Fibroblast of peridontal ligament (primary cell): Measurements from ENCODE around the gene ANKRD13C.

Source experiments
- DNase-seq: peaks from one replicate; pipeline ENCODE4 v3.0.0-alpha.2; 2010; ENCODE audit errors: extremely low read depth

Gene ANKRD13C

DNA sequence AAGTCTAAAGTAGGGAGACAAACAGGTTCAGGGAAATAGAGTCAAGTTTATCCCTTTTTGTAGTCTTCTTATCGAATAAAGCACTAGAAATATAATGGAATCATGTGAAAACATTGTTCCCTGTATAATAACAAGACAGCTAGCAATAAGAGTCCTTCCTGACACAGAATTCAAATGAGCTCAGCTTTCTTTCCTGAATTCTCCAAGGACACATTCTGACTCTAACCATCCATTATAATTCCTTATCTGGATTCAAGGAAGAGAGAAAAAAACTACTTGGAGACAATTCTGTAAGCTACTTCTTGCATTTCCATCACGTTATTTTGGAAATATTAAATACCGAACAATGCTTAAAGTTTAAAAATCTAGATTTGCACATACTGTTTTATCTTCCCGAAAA is 58.8 kb downstream of the ANKRD13C start:
- DNase-seq, result no peak

DNA sequence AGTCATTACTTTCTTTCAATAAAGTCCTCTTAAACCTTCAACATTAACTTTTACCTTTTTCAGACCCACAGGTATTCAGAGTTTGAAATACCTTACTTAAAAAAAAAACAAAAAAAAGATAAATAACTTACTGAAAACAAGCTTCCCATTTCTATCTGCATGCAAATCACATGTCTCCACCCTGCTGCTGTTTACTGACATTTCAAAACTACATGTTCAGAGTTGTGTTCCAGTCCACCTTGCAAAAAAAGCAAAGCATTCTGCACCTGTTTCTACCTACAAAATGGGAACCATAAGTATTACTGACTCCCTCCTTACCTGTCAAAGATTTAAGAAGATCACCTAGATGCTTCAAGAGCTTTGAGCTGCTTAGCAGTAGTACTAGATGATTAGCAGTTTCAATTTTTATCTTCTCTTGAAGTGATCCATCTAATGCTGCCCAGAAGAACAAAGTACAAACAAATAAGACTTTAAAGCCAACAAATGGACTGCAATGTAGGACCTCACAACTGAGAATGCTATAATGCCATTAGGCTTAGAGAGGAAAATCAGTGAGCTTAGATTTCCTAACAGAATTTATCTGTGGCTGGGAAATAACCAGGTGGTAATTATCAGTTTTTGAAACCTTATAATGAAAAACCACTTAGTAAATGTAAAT is 61.2 kb downstream of the ANKRD13C start:
- no peak for DNase-seq

DNA sequence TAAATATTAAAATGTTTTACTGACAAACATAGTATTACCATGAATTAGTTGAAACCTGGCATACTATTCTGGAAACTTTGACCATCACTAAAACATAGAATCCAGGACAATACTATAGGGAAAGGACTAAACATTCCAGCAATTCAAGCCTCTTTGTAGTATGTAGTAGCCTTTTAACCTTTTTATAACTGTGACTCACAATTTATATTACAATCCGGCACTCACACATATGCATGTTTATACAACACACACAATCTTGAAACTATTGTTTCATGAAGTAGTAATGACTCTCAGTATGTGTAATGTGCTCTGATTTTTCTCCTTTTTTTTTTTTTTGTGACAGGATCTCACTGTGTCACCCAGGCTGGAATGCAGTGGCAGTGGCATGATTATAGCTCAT is 64.3 kb downstream of the ANKRD13C start:
- DNase-seq, result peak; percentile 23

DNA sequence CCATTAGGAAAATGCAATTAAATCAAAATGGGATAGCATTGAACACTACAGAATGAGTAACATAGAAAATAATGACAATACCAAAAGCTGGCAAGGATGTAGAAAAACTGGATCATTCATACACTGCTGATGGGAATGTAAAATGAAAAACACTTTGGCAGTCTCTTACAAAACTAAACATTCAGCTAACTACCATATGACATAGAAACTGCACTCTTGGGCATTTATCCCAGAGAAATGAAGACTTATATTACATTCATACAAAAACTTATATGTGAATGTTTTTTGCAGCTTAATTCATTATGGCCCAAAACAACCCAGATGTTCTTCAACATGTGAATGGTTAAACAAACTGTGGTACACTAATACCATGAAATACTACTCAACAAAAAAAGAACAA is 66.4 kb downstream of the ANKRD13C start:
- DNase-seq, result peak; percentile 79

DNA sequence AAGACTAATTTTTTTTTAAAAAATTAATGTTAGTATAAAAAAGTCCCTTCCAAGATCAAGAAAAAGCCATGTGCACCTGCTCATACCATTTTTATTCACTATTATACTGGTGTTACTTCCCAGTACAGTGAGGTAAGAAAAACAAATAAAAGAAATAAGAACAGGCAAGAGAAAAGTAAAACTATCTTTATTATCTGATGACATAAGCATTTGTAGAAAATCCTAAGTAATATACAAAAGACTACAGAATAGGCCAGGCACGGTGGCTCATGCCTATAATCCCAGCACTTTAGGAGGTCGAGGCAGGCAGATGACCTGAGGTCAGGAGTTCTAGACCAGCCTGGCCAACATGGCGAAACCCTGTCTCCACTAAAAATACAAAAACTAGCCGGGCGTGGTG is 68.1 kb downstream of the ANKRD13C start:
- no peak for DNase-seq

DNA sequence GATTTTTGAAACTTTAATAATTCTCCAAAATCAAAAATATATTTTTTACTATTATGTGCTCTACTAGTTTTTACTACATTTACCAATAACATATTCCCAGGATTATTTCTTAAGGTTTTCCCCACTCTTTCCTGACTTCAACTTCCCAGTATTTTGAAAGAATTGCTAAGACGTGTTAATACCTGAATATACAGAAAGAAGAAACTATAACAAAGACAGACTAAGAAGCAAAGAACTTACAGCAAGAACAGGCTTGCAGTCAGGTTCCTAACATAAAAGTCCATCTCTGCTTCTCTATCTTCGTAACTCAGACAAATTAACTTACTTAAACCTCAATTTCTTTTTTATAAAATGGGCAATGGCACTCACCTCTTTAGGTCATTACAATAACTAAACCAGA is 70.2 kb downstream of the ANKRD13C start:
- DNase-seq, result no peak

DNA sequence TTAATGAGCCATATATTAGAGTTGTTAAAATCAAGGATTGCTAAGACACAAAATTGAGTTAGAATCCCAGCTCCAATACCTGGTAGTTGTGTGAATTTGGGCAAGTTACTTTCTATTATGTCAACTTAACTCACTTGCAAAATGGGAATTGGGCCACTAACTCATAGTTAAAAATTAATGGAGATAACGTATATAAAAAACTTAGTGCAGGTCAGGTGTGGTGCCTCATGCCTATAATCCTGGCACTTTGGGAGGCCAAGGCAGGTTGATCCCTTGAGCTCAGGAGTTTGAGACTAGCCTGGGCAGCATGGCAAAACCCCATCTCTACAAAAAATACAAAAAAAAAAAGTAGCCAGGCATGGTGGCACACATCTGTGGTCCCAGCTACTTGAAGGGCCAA is 75.8 kb downstream of the ANKRD13C start:
- no peak for DNase-seq

DNA sequence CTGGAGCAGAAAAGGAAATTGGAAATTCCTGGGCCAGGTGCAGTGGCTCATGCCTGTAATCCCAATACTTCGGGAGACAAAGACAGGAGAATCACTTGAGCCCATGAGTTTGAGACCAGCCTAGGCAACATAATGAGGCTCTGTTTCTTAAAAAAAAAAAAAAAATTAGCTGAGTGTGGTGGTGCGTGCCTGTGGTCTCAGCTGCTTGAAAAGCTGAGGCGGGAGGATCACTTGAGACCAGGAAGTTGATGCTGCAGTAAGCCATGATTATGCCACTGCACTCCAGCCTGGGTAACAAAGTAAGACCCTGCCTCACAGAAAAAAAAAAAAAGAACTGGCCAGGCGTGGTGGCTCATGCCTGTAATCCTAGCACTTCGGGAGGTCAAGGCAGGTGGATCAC is 76.6 kb downstream of the ANKRD13C start:
- no peak for DNase-seq

DNA sequence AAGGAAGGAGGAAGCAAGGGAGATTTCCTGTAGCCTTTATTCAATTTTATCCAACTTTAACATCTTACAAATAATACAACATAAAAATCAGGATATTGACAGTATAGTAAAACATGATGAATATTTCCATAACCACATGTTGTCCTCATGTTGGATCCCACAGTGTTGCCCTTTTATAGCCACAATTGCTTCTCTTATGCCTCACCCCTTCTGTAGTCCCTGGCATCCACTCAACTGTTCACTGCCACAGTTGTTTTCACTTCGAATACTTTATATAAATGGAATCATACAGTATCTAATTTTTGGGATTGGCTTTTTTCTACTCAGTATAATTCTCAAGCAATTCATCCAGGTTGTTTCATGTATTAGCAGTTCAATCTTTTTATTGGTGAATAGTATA is 88.6 kb downstream of the ANKRD13C start:
- DNase-seq, result peak; percentile 31

DNA sequence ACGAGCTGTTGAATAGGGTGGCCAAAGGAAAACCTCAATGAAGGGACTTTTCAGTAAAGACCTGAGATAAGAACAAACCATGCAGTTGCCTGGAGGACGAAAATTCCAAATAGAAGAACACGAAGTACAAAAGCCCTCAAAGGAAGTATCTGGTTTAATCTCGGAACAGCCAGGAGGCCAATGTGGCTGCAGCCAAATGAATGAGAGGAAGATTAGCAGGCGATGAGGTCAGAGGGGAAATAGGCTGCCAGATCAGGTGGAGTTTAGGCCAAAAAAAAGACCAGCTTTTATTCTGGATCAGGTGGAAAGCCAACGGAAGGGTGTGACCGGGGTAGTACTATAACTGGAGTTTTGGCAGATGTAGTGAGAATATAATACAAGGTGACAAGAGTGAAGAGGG is 89.7 kb downstream of the ANKRD13C start:
- no peak for DNase-seq

DNA sequence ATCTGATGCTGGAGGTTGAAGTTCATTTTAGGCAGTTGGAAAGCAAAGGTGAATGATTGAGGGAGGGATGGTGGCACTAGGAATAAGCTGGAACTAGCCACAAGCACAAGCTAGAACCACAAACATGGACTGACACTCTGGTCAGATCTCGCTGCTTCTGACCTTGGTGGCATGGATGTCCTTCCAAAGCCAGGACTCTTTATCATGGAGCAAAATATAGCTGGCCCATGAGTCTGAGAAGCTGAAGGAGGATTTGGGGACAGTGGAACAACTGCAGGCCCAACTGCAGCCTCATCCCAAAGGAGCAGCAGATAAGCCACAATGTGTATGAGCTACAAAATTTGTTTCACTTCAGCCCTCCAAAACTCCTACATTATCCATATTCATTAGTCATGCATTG is 97.9 kb downstream of the ANKRD13C start:
- DNase-seq, result no peak

DNA sequence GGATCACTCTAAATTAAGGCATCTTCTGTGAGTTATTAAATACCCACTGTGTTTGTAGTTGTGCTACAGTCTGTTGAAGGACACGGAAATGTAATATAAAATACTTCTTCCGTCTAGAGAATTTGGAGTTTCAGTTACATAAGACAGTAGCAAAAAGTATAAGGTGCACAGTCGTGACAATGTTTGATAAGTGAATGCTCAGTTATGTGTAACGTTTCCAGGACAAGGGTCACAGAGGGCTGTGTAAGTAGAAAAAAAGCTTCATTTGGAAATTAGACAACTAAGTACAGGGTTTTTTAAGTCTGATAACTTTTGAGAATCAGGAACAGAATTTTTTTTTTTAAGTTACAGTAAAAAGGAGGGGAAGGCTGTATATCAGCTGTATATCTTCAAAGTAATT is 105.8 kb downstream of the ANKRD13C start:
- no peak for DNase-seq

DNA sequence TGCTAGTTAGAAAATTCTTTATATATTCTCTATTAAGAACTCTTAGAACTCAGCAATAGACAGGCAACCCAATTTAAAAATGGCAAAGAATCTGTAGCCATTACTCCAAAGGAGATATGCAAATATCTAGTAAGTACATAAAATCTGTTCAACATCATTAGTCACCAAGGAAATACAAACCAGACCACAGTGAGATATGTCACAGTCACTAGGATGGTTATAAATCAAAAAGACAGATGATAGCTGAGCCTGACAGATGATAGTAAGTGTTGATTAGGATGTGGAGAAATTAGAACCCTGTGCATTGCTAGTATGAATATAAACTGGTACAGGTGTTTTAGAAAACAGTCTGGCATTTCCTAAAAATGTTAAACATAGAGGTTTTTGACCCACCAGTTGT is 106.8 kb downstream of the ANKRD13C start:
- DNase-seq, result no peak

DNA sequence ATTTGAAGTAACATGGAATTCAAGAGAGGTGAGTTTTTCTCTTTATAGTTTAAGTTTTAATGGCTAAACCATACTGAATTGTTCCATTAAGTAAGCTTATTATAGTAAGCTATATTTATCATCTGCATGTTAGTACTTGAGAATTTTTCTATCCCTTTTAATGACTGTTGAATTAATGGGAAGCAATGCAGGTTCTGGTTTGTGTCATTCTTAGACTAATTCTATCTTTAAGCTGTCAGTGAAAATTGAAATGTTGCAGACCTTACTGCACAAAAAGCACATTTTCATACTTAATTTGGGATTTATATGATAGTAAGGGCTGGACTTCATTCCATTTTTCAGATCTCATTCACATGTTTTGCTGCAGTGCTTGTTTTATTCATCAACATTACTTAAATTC is 107.4 kb downstream of the ANKRD13C start:
- DNase-seq, result no peak

DNA sequence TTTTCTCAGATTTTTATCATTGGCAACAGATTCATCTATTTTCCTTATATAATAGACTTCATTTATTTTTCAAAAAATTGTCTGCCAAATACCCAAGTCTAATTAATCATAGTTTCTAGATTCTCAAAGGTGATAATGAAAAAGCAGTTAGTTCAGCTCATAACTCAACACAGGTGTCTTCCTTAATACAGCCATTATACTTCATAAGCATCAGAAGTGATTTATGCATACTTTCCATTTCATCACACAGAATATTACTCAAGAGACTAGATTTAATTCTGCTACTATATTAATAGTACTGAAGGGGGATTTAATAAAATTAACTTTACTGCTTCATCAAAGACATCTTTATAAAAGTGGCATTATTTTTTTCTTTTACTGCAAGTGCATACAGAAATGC is 114.6 kb downstream of the ANKRD13C start:
- DNase-seq, result no peak

DNA sequence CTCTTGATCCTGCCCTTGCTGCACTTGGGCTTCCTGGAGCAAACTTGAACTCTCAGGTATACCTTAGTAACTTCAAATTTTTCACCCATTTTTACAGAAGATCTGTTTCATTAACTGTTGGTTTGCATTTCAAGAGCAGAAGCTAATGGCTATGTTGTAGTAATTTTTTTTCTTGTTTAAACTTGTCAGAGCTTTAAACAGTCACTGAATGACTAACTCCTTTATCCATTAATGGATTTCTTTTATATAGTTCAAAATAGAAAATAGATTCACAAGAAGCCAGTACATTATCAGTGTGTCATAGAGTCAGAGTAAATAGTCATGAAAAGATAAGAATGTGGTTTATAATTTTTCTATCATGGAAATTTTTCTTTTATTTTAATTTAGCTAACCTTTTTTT is 119.8 kb downstream of the ANKRD13C start:
- no peak for DNase-seq

DNA sequence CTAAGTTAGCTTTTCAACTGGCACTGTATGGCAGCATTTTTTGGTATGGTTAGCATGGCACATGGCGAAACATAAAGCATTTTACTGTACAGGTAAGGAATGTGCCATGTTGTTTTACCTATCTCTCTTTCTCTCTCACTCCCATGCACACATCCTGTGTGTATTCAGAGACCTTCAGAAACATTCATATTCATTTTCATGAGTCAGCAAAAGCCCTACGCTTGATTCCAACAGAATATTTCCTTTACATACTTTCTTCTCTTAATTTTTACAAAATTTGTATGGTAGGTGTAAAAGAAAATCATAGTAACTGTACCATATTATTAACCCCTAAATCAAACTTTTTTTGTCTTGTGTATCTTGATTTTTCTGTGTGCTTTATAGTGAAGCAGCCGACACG is 123.0 kb downstream of the ANKRD13C start:
- DNase-seq, result no peak

DNA sequence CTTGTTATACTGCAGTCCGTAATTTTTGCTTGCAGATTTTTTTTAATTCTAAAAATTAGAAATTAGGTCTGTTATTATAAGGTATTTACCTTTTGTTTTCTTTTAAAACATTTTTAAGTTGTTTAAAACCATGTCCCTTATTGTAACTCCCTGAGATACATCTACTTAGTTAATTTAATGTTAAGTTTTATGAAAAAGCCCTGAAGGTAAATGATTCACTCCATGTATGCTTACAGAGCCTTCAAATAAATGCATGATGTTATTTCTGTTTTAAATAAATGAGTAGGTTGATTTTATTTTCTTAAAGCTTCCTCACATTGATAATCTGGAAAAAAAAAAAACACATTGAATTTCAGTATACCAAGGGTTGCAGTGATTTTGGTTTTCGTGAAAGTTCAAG is 125.9 kb downstream of the ANKRD13C start:
- DNase-seq, result no peak

DNA sequence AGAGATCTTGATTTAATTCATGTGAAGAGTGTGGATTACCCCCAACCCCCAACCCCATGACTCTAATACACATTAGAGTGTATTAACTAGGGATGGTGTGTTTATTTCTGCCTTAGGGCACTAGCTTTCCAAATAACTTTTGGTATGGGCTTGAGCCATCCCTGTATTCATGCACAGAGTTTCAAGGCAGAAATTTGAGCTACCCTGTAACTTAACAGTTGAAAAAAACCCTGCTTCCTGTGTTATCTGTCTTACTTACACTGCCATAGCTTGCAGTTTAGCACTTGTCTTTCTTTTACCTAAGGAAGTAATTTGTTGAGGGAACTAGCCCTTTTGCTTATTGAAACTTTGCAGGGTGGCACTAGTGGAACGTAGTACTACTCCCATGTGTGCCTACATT is 127.1 kb downstream of the ANKRD13C start:
- DNase-seq, result peak; percentile 11

DNA sequence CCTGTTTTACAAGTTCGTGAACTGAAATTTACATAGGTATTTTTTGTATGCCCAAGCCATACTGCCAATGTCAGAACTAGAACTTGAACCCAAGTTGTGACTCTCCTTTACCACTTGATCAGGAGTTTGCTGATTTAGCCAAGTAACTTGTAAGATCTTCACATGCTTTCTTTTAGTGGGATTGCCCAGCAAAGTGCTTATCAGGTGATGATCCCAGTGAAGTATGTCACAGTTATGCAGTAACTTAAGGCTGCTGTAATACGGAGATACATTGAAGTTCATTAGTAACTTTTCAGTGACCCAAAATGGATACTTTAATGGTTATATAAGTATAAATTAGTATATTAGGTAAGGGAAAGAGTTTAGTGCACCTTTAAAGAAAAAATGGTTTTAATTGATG is 129.6 kb downstream of the ANKRD13C start:
- no peak for DNase-seq

DNA sequence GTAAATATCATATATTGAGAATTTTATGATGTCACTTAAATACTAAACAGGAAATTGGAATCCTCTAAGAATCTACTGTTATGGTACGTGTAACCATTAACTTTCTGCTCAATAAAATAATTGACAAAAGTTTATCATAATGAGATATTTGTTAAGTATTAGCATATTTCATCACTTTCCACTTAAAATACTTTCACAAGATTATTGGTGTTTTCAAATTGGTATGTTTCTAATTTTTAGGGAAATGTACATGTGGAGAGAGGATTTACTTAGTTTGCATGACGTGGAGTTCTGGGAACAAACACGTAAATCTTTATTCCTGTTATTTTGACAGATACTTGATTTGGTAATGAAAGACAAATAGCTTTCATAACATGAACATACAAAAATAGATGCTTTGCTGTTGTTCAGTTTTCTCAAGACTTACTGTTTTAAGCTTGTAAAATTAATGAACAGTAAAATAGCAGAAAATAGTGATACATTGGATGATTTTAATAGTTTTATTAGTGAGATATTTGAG is 131.7 kb downstream of the ANKRD13C start:
- peak; percentile 13 for DNase-seq

DNA sequence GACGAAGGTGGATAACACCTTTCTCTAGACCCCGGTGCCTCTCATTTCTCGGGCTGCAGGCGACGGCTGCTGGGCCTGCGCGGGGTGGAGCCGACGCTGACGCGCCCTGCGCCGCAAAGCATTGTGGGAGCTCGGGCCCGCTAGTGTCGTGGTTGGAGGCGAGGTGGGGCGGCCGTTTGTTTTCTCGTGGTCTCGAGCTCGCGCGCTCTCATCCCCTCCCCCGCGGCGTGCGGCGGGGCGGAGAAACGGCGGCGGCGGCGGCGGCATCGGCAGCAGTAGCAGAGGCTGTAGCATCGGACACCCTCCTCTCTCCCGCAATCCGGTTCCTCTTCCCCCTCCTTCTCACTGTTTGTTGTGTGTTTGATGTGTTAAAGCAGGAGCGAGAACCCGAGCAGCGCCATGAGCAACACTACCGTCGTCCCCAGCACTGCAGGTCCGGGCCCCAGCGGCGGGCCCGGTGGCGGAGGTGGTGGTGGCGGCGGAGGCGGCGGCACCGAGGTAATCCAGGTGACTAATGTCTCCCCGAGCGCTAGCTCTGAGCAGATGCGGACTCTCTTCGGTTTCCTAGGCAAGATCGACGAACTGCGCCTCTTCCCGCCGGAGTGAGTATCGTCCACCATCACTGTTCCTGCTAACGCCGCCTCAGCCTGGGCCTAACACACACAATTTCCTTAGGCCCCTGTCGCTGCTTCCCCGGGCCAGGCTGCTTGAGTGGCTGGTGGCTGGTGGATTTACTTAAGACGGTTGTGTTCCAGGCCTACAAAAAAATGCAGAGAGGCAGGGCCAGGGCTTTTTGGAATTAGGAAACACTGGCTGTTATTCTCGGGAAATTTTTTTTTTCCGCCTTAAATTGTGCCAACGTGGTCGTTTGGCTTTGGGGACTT is 133.0 kb downstream of the ANKRD13C start, which contains the start of gene SRSF11:
TSS of gene SRSF11 (plus strand) at position 143 of the 884 bp plus-strand sequence. CDS start at position 400, 257 bp downstream.
- peak; percentile 92 for DNase-seq
